GM10266 (cell line): Measurements from ENCODE around the gene DCTPP1.
A peak's percentile ranks its signal among the peaks of the same experiment; 100 is the strongest.

Experiments used
- DNase-seq: peaks from one replicate; pipeline ENCODE4 v3.0.0; 2012; ENCODE audit errors: extremely low spot score
- TF ChIP-seq, protein P1 (sequence below): IDR thresholded peaks from 2 replicates; pipeline ENCODE4 v1.5.1; 2012; ENCODE audit warnings: mild to moderate bottlenecking, low read depth; ENCODE audit not compliant: control insufficient read depth, insufficient read depth; ENCODE audit errors: missing control alignments

DCTPP1 gene

DNA sequence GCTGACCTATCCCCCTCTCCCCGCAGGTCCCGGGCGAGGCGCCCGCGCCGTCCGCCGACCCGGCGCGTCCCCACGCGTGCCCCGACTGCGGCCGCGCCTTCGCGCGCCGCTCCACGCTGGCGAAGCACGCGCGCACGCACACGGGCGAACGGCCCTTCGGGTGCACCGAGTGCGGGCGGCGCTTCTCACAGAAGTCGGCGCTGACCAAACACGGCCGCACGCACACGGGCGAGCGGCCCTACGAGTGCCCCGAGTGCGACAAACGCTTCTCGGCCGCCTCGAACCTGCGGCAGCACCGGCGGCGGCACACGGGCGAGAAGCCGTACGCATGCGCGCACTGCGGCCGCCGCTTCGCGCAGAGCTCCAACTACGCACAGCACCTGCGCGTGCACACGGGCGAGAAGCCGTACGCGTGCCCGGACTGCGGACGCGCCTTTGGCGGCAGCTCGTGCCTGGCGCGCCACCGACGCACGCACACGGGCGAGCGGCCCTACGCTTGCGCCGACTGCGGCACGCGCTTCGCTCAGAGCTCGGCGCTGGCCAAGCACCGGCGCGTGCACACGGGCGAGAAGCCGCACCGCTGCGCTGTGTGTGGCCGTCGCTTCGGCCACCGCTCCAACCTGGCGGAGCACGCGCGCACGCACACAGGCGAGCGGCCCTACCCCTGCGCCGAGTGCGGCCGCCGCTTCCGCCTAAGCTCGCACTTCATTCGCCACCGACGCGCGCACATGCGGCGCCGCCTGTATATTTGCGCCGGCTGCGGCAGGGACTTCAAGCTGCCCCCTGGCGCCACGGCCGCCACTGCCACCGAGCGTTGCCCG, 12.1 kb downstream of the DCTPP1 start:
- TF ChIP-seq, protein P1, sequence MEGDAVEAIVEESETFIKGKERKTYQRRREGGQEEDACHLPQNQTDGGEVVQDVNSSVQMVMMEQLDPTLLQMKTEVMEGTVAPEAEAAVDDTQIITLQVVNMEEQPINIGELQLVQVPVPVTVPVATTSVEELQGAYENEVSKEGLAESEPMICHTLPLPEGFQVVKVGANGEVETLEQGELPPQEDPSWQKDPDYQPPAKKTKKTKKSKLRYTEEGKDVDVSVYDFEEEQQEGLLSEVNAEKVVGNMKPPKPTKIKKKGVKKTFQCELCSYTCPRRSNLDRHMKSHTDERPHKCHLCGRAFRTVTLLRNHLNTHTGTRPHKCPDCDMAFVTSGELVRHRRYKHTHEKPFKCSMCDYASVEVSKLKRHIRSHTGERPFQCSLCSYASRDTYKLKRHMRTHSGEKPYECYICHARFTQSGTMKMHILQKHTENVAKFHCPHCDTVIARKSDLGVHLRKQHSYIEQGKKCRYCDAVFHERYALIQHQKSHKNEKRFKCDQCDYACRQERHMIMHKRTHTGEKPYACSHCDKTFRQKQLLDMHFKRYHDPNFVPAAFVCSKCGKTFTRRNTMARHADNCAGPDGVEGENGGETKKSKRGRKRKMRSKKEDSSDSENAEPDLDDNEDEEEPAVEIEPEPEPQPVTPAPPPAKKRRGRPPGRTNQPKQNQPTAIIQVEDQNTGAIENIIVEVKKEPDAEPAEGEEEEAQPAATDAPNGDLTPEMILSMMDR, result peak; percentile 24
- peak; percentile 94 for DNase-seq

DNA sequence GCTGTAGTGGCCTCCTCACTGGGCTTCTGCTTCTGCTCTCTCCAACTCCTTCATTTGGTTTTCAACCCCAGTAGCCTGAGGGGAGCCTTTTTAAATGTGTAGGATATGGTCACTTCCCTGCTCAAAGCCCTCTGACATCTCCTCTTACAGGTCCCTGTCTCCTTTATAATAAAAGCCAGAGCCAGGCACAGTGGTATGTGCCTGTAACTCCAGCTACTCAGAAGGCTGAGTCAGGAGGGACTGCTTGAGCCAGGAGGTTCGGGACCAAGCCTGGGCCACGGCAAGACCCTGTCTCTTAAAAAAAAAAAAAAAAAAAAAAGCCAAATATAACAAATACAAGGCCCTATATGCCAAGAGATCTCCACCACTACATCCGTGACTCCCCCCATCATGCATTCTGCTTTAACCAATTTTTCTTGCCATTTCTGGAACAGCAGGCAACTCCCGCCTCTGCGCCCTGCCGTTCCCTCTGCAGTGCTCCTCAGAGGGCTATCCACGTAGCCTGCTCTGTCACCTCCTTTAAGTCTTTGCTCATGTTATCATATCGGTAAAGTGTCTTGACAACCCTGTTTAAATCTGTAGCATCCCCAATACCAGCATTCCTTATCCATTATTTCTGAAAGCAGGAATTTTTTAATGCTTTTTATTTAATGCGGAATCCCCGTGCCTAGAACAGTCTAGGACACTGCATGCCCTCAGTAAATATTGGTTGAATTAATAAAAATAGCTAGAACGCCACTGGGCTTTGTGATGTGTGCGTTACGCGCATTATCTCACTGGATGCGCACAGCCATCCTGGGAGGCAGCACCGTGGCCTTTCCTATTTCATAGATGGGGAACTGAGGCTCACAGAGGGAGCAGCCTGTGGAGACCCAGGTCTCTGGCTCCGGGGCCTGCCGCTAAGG, 13.0 kb downstream of the DCTPP1 start:
- no peak for DNase-seq
- TF ChIP-seq, protein P1, result no peak

DNA sequence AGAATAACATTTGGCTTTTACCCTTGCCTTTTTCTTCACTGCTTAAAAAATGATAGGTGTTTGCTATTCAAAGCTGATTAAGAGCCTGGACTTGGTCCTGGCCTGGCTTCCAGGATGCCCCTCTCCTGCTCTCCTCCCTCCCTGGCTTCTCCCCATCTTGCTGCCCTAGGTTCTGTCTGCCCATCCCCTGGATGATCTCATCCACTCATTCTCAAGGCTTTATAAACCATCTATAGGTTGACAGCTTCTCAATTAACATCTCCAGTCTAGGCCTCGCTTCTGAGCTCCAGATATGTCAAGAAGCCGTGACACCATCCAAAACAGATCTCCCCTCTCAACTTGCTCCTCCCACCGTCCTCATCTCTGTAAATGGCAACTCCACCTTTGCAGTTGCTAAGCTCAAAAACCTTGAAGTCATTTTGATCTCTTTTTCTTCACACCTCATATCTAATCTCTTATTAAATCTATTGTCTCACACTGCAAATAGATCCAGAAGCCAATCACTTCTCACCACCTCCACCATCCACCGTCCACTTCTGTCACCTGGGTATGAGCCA, 13.7 kb downstream of the DCTPP1 start:
- TF ChIP-seq, protein P1, result no peak
- DNase-seq, result no peak

DNA sequence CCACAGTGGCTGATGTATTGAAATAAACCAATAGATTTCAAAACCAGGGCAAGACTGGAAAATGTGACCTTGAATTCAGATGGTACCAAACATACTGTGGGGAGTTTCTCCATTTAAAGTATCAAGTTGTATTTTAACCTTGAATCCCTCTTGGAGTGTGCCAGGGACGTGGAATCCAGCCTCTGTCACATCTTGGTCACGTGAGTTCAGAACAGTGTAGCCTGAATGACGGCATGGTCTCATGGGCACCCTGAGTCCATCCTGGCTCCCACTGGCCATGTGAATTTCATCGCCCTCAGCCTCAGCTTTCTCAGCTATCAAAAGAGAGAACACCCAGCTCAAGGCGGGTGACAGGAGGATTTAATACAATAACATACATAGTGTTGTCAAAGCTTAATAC, 15.7 kb downstream of the DCTPP1 start:
- no peak for DNase-seq
- TF ChIP-seq, protein P1, result no peak

DNA sequence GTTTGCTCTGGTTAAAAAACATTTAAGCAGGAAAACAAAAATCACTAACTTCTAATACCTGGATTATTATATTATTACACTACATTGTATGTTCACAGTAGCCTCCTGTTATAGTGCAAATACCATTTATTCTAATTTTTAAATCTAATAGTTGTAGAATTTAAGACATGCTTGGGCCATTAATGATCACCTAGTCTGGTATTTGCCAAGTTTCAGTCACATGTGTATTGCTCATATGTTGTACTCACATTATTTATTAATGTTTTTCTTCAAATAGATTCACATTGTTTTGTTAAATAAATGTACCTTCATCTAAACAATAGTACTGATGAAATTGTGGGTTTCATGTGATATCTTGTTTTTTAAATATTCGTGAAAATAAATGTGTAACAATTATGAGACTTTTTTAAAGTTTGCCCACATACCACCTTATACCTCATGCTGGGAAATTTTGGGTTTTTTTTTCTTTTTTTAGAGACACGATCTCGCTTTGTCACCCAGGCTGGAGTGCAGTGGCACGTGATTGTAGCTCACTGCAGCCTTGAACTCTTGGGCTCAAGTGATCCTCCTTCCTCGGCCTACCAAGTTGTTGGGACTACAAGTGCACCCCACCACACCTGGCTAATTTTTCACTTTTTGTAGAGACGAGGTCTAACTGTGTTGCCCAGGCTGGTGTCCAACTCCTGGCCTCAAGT, 16.6 kb downstream of the DCTPP1 start:
- TF ChIP-seq, protein P1, result no peak
- no peak for DNase-seq

DNA sequence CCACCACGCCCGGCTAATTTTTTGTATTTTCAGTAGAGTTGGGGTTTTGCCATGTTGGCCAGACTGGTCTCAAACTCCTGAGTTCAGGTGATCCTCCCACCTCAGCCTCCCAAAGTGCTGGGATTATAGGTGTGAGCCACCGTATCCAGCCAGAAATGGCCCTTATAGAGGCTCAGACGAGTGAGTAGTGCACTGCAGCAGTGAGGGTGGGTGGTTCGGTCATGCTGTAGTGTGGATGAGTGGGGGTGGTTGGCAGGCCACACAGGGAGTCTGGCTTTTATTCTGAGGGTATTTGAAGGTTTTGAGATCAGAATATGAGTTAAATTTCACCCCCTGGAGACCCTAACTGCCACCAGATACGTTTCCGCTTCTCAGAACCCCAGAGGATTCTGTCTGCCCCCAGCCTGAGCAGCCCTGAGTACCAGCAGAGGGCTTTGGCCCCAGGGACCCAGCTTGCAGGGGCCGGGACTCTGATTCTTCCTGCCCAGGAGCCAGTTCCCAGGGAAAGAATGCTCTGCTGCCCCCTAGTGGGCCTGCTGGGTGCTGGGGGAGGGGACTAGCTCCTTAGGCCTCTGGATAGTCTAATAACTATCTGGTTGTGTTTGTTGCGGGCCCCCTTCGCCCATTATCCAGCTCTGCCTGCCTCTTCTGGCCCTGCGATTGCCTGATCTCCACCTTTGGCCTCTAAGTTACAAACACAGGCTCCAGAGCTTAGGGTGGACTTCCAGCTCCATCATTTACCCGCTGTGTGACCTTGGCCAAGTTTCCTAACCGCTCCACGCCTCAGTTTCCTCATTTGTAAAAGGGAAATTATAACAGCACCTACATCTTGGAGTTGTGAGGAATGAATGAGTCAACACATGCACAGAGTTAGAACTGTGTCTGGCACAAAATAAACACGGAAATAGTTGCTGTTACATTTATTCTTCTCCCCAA, 20.4 kb downstream of the DCTPP1 start:
- DNase-seq, result peak; percentile 93
- TF ChIP-seq, protein P1, result peak; percentile 96
